HG03159 (cell line): ENCODE data around the gene RRAGA.
"Not testable (repeated sequence)": the region's sequence is repeated elsewhere in the genome, so short reads cannot be mapped to it uniquely, and the experiment has no call there.

Experiments
- ATAC-seq: cut with Tn5 transposase; IDR thresholded peaks from one replicate; pipeline ENCODE4 v1.9.1; 2021; ENCODE audit warnings: mild to moderate bottlenecking, moderate library complexity; ENCODE audit not compliant: unreplicated experiment

RRAGA gene

GRCh38 chr9:19048966-19049916 is at the start of gene RRAGA:
RRAGA (plus strand) TSS chr9:19049427; CDS start chr9:19049660, 233 bp downstream.
- peak; percentile 91 for ATAC-seq

- no peak for ATAC-seq
Observed at GRCh38 chr9:19000133-19000532, 49.1 kb upstream of the RRAGA start.

- ATAC-seq: no peak
Observed at GRCh38 chr9:19009391-19009965, 39.7 kb upstream of the RRAGA start.

- ATAC-seq: no peak
Observed at GRCh38 chr9:19018201-19018600, 31.0 kb upstream of the RRAGA start.

GRCh38 chr9:19020886-19021455 is 28.3 kb upstream of the RRAGA start:
- ATAC-seq: no peak

GRCh38 chr9:19021649-19022048 is 27.6 kb upstream of the RRAGA start:
- not testable (repeated sequence) for ATAC-seq

GRCh38 chr9:19022206-19022605 is 27.0 kb upstream of the RRAGA start:
- ATAC-seq: peak; percentile 56

GRCh38 chr9:19023078-19023477 is 26.1 kb upstream of the RRAGA start:
- no peak for ATAC-seq

GRCh38 chr9:19026375-19026774 is 22.9 kb upstream of the RRAGA start:
- ATAC-seq: no peak

- ATAC-seq: no peak
Observed at GRCh38 chr9:19027825-19028224, 21.4 kb upstream of the RRAGA start.

GRCh38 chr9:19028835-19029451 is 20.3 kb upstream of the RRAGA start:
- ATAC-seq: peak; percentile 63

- peak; percentile 53 for ATAC-seq
Observed at GRCh38 chr9:19030899-19031298, 18.3 kb upstream of the RRAGA start.

- ATAC-seq: no peak
Observed at GRCh38 chr9:19032406-19032805, 16.8 kb upstream of the RRAGA start.

- ATAC-seq: no peak
Observed at GRCh38 chr9:19033015-19033414, 16.2 kb upstream of the RRAGA start, which contains the start of gene SAXO1. SAXO1 (minus strand) TSS chr9:19033209; CDS start chr9:19032908, 301 bp downstream.

- ATAC-seq: no peak
Observed at GRCh38 chr9:19036611-19037010, 12.6 kb upstream of the RRAGA start.

- no peak for ATAC-seq
Observed at GRCh38 chr9:19049917-19050636, 850 bp downstream of the RRAGA start.

GRCh38 chr9:19050637-19051591 is 1.7 kb downstream of the RRAGA start:
- ATAC-seq: no peak

- ATAC-seq: no peak
Observed at GRCh38 chr9:19057033-19057432, 7.8 kb downstream of the RRAGA start.

- no peak for ATAC-seq
Observed at GRCh38 chr9:19074229-19074628, 25.0 kb downstream of the RRAGA start.
